ENCODE data around the gene HOOK1.

DNA sequence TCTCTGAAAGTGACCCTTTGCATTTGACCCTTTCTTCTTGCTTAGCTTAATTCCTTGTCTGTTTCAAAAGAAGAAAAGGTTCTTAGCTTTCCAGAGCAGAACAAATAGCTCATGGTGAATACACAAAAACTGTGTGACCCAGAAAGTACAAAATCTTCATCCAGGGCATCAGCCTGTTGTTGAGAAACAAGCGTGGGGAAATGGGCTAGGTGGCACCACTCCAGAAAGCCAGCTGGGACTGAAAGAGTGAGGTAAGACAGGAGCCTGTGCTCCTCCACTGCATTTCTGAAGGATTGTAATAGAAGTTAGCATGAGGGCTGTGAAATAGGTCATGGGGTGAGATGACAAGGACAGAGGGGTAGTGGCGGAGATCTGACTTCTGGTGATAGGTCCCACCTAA, 66.0 kb downstream of the HOOK1 start:
- TF ChIP-seq GATA2 (IDR thresholded peaks at IDR 0.05; ENCODE audit: low read depth, low read length) (no peak), GATA3 (IDR thresholded peaks at IDR 0.05; ENCODE audit: low read depth, low read length) (no peak)
